ENCODE results near the gene TPH2.

TPH2 gene

DNA sequence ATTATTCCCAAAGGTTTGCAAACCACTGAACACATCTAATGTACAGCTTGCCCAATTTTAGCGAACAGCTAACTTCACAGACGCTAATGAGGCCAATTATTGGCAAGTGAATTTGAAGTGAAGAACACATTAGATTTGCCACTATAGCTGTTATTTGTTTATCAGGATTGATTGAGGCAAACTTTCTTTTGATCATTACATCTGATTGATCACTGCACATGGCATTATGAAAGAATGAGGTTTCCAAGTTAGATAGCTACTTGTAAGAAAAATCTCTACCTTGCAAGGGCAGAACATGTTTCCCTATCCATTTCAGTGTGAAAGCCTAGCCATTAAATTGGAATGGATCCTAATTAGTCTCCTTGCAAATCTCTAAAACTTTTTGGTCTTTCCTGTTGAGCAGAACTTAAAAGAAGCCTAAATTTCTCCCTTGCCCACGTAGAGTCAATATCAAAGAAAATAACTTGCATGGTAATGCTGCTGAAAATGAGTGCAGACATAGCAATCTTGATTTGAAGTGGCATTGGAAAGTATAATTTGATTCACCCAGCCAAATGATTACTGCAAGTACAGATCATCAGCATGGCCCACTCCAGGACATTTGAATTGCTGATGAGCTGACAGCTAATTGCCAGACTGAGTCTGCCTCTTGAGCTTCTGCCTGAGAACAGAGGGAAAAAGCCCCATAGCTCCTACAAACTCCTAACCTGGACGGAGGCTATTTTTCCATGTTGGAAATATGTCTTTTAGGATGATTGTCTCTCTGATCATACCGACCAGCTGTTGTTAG, 98.6 kb downstream of the TPH2 start:
- no peak for DNase-seq

DNA sequence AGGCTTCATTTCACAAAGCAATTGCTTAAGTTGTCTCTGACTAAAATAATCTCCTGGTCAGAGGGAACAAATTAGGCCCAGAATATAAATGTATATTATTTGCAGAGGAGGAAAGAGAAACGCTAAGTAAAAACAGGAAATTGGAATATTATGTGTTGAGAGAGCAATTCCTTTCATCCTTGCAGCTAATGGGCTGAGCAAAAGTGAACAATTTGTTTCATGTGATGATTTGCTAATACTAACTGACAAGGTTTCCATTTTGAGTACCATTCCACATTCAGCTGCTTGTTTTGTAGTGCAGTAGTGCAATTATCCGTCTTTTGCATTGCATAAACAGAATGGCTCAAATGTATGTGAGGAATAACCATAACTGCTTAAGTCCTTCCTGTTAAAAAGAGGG, 103.2 kb downstream of the TPH2 start:
- no peak for DNase-seq

- no peak for DNase-seq
These were observed 115.0 kb downstream of the TPH2 start for GRCh38 chr12:72053604-72054003.

- DNase-seq, result no peak
These were observed 115.9 kb downstream of the TPH2 start for GRCh38 chr12:72054511-72054910.

GRCh38 chr12:72057330-72057914, 118.8 kb downstream of the TPH2 start:
- peak in 1 of 2 experiments; percentile 46 for DNase-seq

DNA sequence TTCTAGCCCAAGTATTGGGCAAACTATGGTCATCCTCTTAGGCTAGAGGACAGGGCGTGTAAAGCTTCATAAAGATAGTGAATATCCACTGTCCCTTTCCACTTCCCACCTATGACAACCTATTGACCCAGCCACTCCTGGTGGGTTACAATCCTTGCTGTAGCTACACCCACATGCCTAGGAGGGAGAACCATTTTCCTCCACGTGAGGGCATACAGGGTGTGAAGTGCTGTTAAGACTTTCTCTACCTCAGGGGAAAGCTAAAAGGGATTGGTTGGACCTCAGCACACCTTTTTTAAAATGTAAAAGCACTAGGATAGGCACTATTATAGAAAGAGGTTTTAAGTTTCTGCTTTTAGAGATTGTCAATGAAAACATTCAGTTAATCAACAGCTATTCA, 124.4 kb downstream of the TPH2 start:
- DNase-seq, result no peak

DNA sequence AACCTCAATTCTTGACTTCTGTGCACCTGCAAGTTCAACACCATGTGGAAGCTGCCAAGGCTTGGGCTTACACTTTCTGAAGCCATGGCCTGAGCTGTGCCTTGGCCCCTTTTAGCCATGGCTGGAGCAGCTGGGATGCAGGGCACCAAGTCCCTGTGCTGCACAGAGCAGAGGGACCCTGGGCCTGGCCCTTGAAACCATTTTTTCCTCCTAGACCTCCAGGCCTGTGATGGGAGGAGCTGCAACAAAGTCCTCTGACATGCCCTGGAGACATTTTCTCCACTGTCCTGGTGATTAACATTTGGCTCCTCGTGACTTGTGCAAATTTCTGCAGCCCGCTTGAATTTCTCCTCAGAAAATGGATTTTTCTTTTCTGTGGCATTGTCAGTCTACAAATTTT, 132.4 kb downstream of the TPH2 start:
- DNase-seq, result no peak

DNA sequence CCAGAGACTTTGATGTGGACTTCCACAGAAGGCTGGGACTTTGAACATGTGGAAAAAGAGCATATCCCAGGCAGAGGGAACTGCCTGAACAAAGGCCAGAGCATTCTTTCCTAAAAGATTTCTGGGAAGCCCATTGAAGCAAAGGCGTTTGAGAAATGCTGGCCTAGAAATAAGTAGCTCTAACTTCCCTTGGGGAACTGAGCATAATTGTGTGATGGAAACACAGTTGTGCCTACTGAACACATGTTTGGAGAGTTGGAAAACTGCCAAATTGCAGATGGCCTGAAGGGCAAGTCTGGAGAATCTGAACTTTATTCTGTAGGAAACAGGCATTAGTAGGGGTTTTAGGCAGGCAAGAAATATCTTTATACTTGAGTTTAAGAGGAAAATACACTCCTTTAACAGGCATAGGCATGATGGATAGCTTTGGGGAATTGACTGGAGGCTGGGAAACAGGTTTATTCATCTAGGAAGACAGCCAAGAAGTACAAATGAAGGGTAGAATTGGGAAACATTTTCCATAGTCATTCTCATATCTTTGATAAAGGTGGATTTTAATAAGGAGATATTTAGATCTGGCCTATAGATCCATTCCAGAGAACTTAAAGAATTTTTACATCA, 134.1 kb downstream of the TPH2 start:
- DNase-seq, result no peak

DNA sequence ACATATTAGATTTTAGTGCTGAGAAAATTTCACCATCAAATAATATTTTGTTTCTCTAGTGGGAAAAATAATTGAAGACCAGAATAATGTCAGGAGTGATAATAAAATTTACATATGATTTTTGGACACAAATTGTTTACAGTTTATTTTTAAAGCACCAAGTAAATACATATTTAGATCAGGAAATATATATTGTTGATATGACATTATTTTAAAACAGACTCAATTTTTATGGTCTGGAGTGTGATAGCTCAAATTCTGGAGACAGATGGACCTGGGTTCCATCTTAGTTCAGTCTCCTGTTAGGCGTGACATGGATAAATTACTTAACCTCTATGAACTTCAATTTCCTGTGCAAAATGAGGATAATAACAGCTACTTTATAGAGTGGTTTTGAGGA, 135.4 kb downstream of the TPH2 start:
- no peak for DNase-seq

DNA sequence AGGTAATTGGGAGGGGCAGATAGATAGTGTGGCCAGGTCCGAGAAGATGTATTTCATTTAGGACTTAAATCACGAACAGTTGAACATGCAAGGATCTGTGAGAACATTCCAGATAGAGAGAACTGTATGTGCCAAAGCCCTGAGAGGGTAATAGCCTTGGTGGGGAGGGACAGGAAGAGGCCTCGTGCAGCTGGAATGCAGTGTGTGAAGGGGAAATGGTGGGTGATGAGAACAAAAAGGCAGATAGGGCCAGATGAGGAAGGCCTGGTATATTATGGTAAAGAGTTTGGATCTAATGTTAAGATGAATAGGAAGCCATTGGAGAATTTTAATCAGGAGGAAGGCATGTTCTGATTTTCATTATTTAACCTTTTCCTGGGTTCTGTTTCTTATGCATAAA, 136.3 kb downstream of the TPH2 start:
- DNase-seq, result no peak

DNA sequence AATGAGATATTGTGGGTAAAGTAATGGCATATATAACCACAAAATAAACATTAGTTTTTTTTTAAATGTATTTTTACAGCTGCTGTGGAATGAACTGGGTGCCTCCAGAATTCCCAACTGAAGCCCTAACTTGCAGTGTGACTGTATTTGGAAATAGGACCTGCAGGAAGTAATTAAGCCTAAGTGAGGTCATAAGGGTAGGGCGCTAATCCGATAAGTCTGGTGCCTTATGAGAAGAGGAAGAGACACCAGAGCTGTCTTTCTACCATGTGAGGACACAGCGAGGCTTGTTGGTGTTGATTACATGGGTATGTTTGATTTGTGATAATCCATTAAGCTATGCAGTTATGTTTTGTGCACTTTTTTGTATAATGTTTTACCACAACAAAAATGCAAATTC, 136.8 kb downstream of the TPH2 start:
- no peak for DNase-seq

- no peak for DNase-seq
These were observed 137.4 kb downstream of the TPH2 start for GRCh38 chr12:72075891-72076557.

DNA sequence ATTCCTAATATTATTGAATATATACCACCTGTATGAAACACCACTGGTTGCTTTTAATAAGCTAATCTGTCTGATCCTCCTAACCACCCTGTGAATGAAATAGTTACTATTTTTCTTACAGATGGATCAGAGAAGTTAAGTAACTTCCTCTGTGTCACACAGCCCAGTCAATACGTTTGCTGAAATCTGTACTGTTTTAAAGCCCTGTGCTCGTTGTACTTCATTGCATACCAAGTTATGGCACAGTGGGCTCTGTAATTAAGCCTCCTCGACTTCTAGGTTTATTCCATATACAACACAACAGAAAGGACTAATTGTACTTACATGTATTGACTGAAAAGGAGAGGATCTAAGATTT, 137.9 kb downstream of the TPH2 start:
- no peak for DNase-seq

GRCh38 chr12:72077111-72077820, 138.6 kb downstream of the TPH2 start:
- no peak for DNase-seq

DNA sequence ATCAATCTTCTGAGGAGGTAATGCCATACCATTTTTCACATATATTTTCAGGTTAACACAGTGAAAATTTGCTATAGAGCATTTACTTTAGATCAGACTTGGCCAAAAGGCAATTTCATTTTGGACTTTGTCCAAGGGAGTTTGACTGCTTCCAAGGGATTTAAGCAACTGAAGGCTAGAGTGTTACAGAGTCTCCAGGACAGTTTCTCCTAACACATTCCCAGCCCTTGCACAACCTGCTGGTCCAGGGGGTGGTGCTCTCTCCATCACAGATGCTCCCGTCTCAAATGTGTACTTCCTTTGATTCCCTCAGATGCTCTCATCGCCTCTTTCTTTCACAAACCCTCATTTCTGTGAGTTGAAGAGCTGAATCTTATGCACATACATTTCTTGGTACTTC, 143.1 kb downstream of the TPH2 start:
- no peak for DNase-seq
